Measurements from ENCODE around the gene FMN2.
"Not testable (repeated sequence)": the region's sequence is repeated elsewhere in the genome, so short reads cannot be mapped to it uniquely, and the experiment has no call there.

Gene FMN2

GRCh38 chr1:240178366-240178765, 86.7 kb downstream of the FMN2 start:
- DNase-seq (ENCODE audit: low spot score), result no peak
- in situ Hi-C loops (cut with MboI; ENCODE audit: low sequenced_read_pairs, unreplicated experiment), result no loop called here
- TF ChIP-seq CTCF (IDR thresholded peaks at IDR 0.05; ENCODE audit: borderline replicate concordance, control extremely low read depth, extremely low read depth, insufficient read depth, missing control alignments), result no peak

GRCh38 chr1:240184682-240185081, 93.0 kb downstream of the FMN2 start:
- DNase-seq (ENCODE audit: low spot score); in situ Hi-C loops (cut with MboI; ENCODE audit: low sequenced_read_pairs, unreplicated experiment): not testable (repeated sequence)

- no peak for TF ChIP-seq CTCF (IDR thresholded peaks at IDR 0.05; ENCODE audit: borderline replicate concordance, control extremely low read depth, extremely low read depth, insufficient read depth, missing control alignments)
- no peak for DNase-seq (ENCODE audit: low spot score)
- in situ Hi-C loops (cut with MboI; ENCODE audit: low sequenced_read_pairs, unreplicated experiment), result no loop called here
Observed at GRCh38 chr1:240188139-240188538, 96.5 kb downstream of the FMN2 start.

GRCh38 chr1:240189386-240189989, 97.8 kb downstream of the FMN2 start:
- DNase-seq (ENCODE audit: low spot score), result peak; percentile 32
- in situ Hi-C loops (cut with MboI; ENCODE audit: low sequenced_read_pairs, unreplicated experiment), result no loop called here

GRCh38 chr1:240190881-240191401, 99.3 kb downstream of the FMN2 start:
- in situ Hi-C loops (cut with MboI; ENCODE audit: low sequenced_read_pairs, unreplicated experiment), result no loop called here
- DNase-seq (ENCODE audit: low spot score), result no peak
- no peak for TF ChIP-seq CTCF (IDR thresholded peaks at IDR 0.05; ENCODE audit: borderline replicate concordance, control extremely low read depth, extremely low read depth, insufficient read depth, missing control alignments)

More at GRCh38 chr1:240189386-240189989, 97.8 kb downstream of the FMN2 start:
- peak; percentile 47 for TF ChIP-seq CTCF (IDR thresholded peaks at IDR 0.05; ENCODE audit: borderline replicate concordance, control extremely low read depth, extremely low read depth, insufficient read depth, missing control alignments)

GRCh38 chr1:240192851-240193250, 101.2 kb downstream of the FMN2 start:
- DNase-seq (ENCODE audit: low spot score), result no peak
- TF ChIP-seq CTCF (IDR thresholded peaks at IDR 0.05; ENCODE audit: borderline replicate concordance, control extremely low read depth, extremely low read depth, insufficient read depth, missing control alignments), result no peak
- in situ Hi-C loops (cut with MboI; ENCODE audit: low sequenced_read_pairs, unreplicated experiment), result no loop called here

GRCh38 chr1:240193679-240194078, 102.0 kb downstream of the FMN2 start:
- in situ Hi-C loops (cut with MboI; ENCODE audit: low sequenced_read_pairs, unreplicated experiment), result no loop called here
- TF ChIP-seq CTCF (IDR thresholded peaks at IDR 0.05; ENCODE audit: borderline replicate concordance, control extremely low read depth, extremely low read depth, insufficient read depth, missing control alignments), result no peak
- DNase-seq (ENCODE audit: low spot score), result no peak
